ENCODE data around the gene CASZ1.

DNA sequence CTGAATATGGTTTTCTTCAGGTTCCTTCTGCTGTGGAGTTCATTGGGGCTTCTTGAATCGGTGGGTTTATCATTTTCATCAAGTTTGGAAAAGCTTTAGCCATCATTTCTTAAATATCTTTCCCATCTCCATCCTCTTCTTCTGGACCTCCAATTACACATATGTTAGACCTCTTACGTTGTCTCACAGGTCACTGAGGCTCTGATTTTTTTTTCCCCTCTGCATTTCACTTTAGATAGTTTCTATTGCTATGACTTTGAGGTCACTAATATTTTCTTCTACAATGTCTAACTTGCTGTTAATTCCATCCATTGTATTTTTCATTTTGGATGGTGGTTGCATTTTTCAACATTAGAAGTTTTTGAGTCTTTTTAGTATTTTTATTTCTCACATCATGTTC is 47.3 kb upstream of the CASZ1 start:
- TF ChIP-seq CTCF (IDR thresholded peaks at IDR 0.05) (no peak), ZSCAN20 (CRISPR knock-in tag; IDR thresholded peaks at IDR 0.05) (no peak), MAZ (IDR thresholded peaks at IDR 0.05; ENCODE audit: borderline replicate concordance, low read depth, low read length) (no peak), GATA3 (IDR thresholded peaks at IDR 0.05; ENCODE audit: borderline replicate concordance) (no peak), RNF2 (IDR thresholded peaks at IDR 0.05; ENCODE audit: borderline replicate concordance, low read depth) (no peak)
- TF ChIP-seq, protein P1, sequence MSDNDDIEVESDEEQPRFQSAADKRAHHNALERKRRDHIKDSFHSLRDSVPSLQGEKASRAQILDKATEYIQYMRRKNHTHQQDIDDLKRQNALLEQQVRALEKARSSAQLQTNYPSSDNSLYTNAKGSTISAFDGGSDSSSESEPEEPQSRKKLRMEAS (IDR thresholded peaks at IDR 0.05): no peak
